HG02943 (cell line): ENCODE measurements around the gene RPL13.
"Not testable (repeated sequence)": the region's sequence is repeated elsewhere in the genome, so short reads cannot be mapped to it uniquely, and the experiment has no call there.

Experiments
- ATAC-seq: cut with Tn5 transposase; IDR thresholded peaks from one replicate; pipeline ENCODE4 v1.9.1; 2021; ENCODE audit warnings: mild to moderate bottlenecking, low read depth, moderate library complexity; ENCODE audit not compliant: unreplicated experiment

The RPL13 gene

DNA sequence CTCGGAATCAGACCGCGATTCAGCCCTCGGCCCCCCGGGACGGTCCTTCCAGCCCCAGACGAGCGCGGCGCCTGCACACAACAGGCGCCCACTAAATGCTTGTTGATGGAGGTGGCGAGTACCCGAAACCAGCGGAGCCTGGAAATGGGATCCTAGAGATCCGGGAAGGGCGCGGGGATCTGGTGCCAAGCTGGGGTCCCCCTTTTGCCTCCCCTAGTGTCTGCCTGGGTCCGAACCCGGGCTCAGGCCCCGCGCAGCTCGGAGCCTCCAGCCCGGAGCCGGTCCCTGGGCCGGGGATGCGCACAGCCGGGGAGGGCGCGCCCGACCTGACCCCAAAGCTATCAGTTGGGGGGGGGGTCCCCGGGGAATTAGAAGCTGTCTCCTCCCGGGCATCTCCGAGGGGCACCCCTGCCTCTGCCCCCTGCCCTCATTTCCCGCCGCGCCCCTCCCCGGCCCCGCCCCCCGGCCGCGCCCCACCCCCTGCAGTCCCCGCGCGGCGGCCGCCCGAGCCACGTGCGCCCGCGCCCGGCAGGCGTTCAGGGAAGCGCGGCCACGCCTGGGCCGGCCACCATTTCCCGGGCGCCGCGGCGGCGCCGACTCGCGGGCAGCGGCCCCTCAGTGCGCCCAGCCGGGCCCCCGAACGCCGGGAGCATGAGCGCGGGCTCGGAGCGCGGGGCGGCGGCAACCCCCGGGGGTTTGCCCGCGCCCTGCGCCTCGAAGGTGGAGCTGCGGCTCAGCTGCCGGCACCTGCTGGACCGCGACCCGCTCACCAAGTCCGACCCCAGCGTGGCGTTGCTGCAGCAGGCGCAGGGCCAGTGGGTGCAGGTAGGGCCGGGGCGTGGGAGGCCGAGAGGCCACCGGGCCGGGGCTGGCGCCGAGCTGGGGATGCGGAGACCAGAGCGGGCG, 15.0 kb downstream of the RPL13 start, which contains the start of gene CPNE7:
TSS of gene CPNE7 (plus strand) at position 512 of the 906 bp plus-strand sequence. CDS start at position 652, 140 bp downstream.
- ATAC-seq = no peak

DNA sequence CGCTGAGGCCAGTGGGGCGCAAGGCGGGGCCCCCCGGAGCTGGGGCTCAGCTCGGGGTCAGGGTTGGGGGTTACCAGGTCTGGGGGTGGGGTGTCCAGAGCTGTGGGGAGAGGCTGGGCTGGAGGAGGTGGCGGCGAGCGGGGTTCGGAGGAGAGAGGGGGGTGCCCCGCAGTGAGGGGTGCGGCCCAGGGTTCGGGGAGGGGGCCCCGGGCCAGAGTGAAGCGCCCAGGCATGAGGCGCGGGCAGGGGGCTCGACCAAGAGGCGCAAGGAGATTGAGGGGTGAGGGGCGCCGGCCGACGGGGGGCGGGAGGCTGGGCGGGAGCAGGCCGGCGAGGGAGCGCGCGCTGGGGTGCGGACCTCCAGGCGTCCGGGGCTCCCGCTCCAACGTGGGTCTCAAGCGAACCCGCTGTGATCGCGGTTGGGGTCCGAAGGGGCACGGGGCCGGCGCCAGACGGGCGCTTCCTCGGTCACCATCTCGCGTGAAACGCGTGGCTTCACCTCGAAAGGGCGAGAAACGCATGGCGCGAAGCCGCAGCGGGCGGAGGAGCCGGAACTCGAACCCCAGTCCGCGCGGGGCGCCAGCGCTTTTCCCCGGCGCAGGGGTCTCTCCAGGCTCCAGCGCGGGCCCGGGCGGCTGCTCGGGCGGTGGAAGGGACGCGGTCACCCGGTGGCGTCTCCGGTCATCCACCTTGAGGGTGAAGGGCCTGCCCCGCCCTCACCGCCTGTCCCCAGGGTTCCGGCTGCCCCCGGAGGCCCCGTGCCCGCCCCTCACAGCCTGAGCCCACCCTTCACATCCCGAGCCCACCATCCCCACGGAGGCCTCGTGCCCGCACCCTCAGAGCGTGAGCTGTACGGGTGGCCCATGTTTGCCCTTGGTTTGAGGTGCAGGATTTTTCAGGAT, 15.9 kb downstream of the RPL13 start:
- ATAC-seq = no peak

DNA sequence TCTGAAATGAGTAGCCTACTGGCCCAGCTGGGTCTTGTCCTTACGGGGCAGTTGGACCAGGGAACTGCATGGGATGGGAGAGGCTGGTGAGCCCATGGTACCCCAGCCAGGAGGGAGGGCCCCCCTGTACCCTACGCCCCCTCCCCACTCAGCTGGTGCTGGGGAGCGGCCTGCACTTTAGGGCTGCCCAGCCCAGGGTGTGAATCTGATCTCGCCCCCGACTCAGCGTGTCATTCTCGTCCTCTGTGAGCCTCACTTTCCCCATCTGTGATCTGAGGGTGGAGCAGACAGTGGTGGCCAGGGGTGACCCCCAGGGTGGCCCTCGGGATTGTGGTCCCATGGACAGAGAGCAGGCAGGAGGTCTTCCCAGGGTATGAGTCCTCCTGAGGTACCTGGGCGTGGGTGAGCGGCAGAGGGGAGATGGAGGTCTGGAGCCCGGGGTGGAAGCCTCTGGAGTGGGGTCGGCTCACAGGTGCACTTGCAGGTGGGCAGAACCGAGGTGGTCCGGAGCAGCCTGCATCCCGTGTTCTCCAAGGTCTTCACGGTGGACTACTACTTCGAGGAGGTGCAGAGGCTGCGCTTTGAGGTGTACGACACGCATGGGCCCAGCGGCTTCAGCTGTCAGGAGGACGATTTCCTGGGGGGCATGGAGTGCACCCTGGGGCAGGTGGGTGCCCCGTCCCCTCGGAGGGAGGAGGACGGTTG, 16.7 kb downstream of the RPL13 start:
- ATAC-seq = no peak

DNA sequence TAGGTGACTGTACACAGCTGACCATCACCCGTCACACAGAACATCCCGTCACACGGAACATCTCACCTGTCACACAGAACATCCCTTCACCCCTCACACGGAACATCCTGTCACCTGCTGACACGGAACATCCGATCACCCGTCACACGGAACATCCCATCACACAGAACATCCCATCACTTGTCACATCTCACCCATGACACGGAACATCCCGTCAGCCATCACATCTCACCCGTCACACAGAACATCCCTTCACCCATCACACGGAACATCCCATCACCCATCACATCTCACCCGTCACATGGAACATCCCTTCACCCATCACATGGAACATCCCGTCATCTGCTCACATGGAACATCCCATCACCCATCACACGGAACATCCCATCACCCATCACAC, 18.9 kb downstream of the RPL13 start:
- no peak for ATAC-seq

DNA sequence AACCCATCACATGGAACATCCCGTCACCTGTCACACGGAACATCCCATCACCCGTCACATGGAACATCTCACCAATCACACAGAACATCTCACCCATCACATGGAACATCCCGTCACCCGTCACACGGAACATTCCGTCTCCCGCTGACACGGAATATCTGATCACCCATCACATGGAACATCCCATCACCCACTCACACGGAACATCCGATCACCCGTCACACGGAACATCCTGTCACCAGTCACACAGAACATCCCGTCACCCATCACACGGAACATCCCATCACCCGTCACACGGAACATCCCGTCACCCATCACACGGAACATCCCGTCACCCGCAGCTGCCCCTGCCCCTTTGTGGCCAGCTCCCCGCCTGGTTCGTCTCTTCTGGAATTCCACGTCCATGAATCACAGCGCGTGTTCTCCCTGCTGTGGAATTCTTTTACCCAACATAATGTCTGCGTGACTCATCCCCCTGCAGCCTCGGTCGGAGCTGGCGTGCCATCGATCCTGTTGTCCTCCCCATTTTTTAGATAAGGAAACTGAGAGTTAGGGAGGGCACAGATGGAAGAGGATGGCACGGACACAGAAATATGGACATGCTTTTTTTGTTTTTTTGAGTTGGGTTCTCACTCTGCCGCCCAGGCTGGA, 20.7 kb downstream of the RPL13 start:
- no peak for ATAC-seq

DNA sequence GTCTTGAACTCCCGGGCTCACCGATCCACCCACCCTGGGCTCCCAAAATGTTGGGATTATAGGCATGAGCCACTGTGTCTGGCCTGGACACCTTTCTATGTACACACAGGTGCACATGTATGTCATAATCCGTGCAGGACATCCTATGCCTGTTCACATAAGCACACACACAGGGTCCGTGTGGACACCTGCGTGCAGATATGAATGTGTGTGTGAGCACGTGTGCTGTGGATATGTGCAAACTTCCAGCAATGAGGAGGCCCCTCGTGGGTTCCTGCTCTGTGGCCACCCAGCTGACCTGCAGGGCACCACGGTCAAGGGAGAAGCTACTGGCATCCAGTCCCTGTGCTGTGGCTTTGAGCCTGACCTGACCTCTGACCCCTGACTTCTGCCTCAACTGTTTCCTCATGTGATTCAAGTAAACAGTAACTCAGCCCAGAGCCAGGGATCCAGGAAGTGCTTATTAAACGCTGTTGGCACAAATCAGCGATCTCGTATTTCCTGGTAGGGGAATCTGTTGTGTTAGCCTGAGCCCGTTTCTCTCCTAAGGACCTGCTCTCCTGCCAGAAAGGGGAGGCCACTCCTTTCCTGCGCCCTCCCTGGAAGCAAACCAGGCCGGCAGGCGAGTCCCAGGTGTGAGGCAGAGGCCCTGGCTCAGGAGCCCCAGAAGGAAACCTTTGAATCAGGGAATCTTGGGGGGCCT, 21.5 kb downstream of the RPL13 start:
- ATAC-seq = no peak

DNA sequence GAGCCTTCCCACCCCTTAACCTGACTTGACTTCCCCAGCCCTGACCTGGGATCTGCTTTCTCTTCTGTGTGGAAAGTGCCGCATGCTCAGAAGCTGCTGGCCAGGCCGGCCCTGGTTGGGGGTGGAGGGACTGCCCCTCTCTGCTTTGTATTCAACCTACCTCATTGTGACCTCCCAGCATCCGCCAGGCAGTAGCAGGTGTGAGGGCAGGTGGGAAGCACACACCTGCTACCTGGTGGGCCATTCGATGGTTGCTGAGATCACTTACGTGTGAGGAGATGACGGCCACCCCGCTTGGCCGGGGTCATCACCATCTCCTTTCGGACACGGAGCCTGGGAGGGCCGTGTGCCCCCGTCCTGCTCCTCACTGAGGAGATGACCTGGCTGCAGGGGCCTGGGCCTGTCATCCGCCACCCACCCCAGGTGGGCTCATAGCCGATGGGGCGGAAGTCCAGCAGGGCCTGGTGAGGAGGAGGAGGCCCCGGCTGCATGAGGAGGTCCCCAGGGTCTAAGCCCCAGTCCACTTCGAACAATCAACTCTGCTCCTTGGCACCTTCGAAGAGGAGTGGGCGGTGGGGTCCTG, 22.2 kb downstream of the RPL13 start:
- no peak for ATAC-seq

DNA sequence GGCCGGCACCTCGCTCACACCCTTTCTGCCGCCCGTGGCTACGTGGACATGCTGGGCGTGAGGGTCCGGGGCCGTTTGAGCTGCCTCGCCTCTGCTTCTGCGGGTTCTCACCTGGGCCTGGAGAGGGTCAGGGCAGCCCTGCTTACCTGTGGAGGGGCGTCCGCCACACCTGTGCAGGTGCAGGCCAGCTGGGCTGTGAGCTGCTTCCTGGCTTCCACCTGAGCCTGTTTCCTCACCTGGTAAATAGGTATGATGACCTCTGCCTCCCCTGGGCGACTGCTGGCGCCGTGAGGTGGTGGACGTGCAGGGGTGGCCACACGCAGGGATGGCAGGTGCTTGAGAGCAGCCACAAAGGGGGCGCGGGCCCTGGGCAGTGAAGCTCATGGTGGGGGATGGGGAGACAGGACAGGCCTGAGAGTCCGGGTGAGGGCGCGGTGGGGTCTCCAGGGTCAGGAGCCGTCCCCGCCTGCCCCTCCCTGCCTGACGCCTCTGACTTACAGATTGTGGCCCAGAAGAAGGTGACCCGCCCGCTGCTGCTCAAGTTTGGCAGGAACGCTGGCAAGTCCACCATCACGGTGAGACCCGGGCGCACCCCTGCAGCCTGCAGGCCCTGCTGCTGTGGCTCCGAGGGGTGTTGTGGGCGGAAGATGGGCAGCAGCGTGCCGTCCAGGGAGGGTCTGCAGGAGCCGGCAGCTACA, 22.9 kb downstream of the RPL13 start:
- ATAC-seq = no peak

DNA sequence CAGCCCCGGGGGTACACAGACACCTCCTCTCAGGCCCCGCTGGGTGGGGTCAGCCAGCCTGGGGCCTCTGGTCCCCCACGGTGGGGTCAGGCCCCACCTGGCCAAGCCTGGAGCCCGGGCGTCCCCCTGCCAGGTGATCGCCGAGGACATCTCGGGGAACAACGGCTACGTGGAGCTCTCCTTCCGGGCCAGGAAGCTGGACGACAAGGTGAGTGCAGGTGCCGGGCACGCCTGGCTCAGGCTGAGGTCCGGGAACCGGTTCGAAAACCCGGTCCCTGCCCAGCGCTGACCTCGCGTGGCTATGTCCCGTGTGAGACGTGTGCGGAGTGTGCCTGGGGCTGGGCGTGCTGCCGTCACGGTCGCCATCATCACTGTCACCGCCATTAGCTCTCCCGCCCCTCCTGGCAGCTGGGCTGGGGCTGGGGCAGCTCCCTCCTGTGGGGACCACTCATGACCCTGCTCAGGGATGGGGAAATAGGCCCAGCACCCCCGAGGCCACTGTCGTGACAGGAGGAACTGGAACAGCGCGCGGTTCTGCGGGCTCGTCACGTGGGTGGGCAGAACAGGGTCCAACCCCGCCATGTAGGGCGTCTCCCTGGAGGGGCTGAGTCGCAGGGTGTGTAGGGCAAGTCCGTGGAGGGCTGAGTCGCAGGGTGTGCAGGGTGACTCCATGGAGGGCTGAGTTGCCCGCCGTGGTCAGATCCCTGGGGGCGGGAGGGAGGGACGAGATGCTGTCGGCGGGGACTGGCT, 23.6 kb downstream of the RPL13 start:
- no peak for ATAC-seq

DNA sequence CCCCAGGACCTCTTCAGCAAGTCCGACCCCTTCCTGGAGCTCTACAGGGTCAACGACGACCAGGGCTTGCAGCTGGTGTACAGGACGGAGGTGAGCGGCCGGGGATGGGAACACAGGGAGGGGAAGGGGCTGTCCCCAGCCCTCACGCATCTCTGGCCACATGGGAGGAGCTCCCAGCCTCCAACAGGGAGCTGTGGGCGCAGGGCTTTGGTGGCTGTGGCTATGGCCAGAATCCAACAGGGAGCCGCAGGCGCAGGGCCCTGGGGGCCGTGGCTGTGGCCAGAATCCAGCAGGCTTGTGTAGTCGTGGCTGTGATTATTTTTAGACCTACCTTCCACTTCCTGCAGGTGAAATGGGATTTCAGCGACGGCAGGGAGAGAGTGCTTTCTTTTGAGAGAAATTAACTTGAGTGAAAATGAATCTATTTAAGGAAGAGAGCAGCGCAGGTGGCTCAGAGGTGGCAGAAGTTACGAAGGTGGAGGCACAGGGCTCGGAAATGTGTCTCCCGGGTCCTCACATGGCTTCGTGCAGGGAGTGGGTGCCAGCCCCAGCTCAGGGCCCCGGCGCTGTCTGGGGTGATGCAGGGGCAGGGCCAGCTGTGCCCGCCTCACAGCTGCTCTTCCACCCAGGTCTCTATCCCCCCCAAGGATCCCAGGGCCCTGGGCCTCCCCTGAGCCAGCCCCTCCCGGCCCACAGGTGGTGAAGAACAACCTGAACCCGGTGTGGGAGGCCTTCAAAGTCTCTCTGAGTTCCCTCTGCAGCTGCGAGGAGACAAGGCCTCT, 24.5 kb downstream of the RPL13 start:
- ATAC-seq = no peak

DNA sequence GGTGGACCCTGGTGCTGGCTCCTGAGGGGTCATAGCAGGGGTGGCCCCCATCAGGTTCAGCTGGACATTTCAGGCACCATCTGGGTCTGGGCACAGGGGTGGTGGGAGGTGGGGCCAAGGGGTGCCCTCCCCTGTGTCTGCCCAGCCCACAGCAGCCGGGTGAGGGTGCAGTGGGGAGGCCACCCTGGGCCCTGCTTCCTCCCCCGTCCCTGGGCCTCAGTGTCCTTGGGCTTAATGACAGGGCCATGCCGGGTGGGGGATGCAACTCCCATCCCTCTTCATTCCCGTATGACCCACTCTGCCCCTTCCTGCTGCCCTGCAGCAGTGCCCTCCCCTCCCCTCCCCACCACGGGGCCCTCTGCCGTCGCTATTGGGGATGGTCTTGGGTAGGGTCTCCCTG, 25.7 kb downstream of the RPL13 start:
- ATAC-seq = no peak

DNA sequence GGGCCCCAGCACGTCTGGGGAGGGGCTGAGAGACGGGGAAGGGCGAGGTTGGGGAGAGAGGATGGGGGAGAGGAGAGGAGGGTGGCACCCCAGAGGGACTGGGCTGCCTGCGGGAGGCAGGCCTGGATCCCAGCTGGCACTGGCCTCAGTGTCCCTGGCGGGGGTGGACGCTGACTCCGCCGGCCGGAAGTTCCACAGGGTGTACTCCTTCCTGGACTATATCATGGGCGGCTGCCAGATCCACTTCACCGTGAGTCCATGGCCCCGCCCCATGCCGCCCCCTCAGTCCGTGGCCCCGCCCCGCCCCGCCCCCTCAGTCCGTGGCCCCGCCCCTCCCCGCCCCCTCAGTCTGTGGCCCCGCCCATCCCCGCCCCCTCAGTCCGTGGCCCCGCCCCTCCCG, 26.4 kb downstream of the RPL13 start:
- ATAC-seq = no peak

DNA sequence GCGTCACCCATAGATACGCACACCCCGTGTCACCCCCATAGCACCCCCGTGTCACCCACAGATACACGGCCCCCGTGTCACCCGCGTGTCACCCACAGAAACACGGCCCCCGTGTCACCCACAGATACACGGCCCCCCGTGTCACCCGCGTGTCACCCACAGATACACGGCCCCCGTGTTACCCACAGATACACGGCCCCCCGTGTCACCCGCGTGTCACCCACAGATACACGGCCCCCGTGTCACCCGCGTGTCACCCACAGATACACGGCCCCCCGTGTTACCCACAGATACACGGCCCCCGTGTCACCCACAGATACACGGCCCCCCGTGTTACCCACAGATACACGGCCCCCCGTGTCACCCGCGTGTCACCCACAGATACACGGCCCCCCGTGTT, 27.2 kb downstream of the RPL13 start:
- ATAC-seq = not testable (repeated sequence)

DNA sequence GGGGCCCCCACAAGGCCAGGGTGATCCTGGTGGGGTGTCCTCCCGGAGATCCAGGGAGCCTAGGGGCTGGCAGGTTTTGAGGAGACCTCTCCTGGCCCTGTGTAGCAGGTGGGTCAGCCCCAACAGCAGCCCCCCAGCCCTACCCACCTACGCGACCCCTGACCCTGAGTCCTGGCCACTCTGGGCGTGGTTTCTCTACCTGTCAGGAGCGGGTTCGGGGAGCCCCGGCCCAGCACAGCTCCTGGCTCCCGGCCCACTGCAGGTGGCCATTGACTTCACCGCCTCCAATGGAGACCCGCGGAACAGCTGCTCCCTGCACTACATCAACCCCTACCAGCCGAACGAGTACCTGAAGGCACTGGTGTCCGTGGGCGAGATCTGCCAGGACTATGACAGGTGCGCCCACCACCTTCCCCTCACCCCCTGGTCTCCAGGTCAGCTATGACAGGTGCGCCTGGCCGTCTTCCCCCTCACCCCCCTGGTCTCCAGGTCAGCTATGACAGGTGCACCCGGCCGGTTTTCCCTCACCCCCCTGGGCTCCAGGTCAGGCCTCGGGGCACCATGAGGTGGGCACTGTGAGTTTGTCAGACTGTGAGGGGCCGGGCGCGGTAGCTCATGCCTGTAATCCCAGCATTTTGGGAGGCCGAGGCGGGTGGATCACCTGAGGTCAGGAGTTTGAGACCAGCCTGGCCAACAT, 28.1 kb downstream of the RPL13 start:
- no peak for ATAC-seq

DNA sequence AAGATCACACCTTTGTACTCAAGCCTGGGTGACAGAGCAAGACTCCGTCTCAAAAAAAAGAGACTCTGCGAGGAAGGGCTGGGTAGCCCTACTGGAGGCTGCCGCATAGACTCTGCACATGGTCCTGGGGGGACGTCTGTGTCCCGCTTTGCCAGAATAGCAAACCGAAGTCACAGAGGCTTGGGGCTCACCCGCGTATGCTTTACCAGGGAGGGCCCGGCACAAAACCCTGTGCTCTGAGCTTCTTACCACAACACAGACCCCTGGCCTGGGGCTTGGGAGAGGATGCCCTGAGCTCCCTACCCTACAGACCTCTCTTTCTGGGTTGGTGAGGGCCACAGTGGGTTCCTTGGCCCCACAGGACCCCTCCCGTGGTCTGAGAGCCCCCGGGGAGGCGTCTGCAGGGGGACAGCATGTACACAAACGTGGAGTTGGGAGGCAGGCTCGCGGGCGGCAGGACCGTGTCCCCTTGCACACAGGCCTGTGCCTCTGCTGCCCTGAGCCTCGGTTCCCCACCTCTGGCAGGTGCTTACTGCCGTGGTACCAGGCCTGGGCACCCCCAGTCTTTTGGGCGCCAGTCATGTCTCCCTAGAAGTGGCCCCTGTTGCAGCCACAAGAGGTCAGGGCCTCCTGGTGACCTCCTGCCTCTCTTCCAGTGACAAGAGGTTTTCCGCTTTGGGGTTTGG, 28.9 kb downstream of the RPL13 start:
- ATAC-seq = no peak

DNA sequence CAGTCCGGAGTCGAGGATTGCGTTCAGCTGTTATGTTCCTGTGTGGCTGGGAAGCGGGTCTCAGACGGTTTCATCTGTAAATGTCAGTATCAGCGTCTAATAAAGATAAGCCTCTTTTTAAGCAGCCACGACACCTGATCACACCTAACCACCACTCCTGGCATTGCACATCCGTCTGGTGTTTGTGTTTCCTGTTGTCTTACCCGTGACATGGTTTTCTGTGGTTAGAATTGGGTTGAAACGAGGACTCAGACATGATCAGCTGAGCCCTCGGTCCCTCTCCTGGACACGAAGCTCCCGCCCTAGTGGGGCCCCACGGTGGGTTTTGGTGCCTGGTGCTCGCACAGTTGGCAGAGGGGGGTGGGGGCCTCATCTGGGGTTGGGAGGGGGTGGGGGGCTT, 33.4 kb downstream of the RPL13 start:
- ATAC-seq = no peak
